KOPT-K1 (cell line): ENCODE data around the gene WASHC4.

Source experiments
- H3K27ac ChIP-seq: fragments of 200-600 bp; sonication (generic); 2 replicates; pipeline ENCODE4 v1.5.1; 2016; ENCODE audit warnings: antibody characterized with exemption, mild to moderate bottlenecking, low read depth, low read length; ENCODE audit not compliant: poor library complexity, severe bottlenecking
- H3K36me3 ChIP-seq: fragments of 200-600 bp; sonication (generic); 2 replicates; pipeline ENCODE4 v1.5.1; 2017; ENCODE audit warnings: antibody characterized with exemption, mild to moderate bottlenecking, low read length, moderate library complexity; ENCODE audit not compliant: insufficient read depth
- H3K9me3 ChIP-seq: fragments of 200-600 bp; sonication (generic); 2 replicates; pipeline ENCODE4 v1.5.1; 2017; ENCODE audit warnings: antibody characterized with exemption, low read length, mild to moderate bottlenecking; ENCODE audit not compliant: insufficient read depth, poor library complexity, severe bottlenecking

The WASHC4 gene

GRCh38 chr12:105202202-105202601, 94.7 kb downstream of the WASHC4 start:
- H3K36me3 ChIP-seq: peaks cover 42% of the 10 kb centered on the region
- no peaks in the 10 kb centered on the region for H3K9me3 ChIP-seq
- no peak overlapping the region for H3K27ac ChIP-seq

GRCh38 chr12:105204127-105204526, 96.6 kb downstream of the WASHC4 start:
- Histone ChIP-seq H3K27ac (no peak overlapping the region), H3K36me3 (peaks cover 45% of the 10 kb centered on the region), H3K9me3 (no peaks in the 10 kb centered on the region)

DNA sequence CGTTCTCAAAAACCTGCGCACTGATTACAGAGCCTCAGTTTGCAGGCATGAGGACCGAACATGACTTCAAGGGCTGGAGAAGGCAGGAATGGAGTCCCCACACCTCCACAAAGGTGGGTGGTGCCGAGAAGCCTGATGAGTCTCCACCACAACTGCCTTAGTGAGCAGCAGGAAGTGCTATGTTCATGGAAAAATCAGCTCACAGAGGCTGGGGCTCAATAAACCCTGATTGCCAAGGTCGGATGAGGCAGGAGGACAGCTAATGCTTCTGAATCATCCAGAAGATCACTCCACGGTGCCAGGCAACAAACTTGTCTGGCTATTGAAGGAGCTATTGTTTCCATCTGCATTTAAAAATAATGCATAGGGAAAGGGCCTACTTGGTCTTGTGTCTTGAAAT, 97.4 kb downstream of the WASHC4 start:
- Histone ChIP-seq H3K9me3 (no peaks in the 10 kb centered on the region), H3K27ac (no peak overlapping the region), H3K36me3 (peaks cover 48% of the 10 kb centered on the region)

GRCh38 chr12:105205322-105206048, 98.0 kb downstream of the WASHC4 start:
- peaks cover 50% of the 10 kb centered on the region for H3K36me3 ChIP-seq
- no peak overlapping the region for H3K27ac ChIP-seq
- H3K9me3 ChIP-seq: no peaks in the 10 kb centered on the region

DNA sequence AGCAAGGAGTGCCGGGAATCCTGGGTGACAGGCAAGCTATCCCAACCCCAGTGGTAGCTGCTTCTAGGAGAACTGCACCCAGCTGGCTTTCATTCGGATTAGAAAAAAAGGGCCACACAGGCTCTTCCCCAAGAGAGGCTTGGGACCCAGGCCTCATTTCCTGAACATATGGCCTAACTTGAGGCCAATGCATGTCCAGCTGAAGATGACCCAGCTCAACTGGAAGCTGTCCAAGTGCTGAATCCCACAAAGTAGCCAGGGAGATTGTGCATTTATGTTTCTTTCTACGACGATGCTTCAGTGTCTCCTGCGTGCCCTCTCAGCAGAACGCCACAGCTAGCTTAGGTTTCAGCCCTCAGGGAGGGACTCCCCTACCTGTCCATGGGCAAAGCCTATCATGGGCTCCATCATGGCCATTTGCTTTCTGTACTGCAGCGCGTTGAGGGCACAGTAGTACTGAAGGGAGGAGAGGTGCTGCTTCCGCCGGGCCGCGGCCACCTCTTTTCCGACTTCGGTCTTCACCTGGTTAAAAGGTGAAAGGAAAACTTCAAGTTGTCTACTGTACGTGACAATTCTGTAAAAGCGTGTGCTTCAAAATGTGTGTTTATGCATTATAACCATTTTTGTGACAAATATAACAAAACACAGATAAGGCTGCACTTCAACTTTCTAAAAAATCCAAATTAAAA, 99.3 kb downstream of the WASHC4 start:
- no peaks in the 10 kb centered on the region for H3K9me3 ChIP-seq
- no peak overlapping the region for H3K27ac ChIP-seq
- peaks cover 55% of the 10 kb centered on the region for H3K36me3 ChIP-seq

DNA sequence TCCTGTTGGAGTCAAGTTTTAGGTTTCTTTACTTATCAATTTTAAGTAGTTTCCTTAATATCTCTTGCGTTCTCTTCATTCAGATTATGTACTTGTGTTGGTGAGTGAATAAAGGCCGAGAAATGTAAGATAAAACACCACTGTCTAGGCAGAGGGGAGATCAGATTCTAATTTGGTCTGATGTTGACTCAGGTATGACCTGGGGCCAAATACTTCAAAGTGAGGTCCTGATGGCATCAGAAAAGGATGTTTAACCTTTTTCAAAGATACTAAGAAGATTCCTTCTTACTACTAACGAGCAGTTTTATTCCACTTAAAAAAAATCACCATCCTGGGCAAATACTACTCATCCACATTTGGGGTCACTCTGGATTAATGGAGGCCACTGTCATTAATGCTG, 101.6 kb downstream of the WASHC4 start:
- Histone ChIP-seq H3K36me3 (peaks cover 54% of the 10 kb centered on the region), H3K9me3 (no peaks in the 10 kb centered on the region), H3K27ac (no peak overlapping the region)

DNA sequence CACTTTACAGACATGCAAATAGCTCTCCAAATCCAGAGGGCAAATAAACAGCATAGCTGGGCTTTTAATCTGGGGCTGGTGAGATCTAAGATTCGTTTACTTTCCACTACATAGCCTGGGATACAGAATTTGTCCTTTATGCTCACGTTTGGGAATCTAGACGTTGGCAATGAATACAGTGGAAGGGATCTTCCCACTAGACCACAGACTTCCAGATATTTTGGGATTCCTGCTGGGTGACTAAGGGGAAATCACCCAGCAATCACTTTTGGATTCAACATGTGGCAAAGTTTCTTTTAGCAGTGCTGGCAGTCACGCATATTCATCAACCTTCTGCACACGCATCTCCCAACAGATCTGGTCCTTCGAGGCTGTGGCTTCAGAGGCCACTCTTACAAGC, 104.9 kb downstream of the WASHC4 start:
- H3K36me3 ChIP-seq: peaks cover 39% of the 10 kb centered on the region
- no peaks in the 10 kb centered on the region for H3K9me3 ChIP-seq
- H3K27ac ChIP-seq: no peak overlapping the region

DNA sequence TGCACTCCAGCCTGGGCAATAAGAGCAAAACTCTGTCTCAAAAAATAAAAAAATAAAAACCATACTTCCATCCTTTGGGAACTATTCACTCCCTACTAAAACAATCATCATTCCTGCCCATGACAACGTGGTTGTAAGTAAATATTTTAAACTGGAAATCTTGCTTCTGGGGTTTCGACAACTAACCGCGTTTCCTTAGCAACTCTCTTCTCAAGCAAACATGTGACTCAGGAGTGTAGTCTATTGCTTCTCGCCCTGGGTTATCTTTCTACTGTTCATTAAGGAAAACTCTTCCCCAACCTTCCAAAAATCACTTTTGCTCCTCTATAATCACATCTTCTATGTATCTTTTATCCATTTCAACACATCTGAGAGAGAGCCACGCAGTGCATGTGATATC, 106.6 kb downstream of the WASHC4 start:
- Histone ChIP-seq H3K9me3 (no peaks in the 10 kb centered on the region), H3K27ac (no peak overlapping the region), H3K36me3 (peaks cover 36% of the 10 kb centered on the region)

DNA sequence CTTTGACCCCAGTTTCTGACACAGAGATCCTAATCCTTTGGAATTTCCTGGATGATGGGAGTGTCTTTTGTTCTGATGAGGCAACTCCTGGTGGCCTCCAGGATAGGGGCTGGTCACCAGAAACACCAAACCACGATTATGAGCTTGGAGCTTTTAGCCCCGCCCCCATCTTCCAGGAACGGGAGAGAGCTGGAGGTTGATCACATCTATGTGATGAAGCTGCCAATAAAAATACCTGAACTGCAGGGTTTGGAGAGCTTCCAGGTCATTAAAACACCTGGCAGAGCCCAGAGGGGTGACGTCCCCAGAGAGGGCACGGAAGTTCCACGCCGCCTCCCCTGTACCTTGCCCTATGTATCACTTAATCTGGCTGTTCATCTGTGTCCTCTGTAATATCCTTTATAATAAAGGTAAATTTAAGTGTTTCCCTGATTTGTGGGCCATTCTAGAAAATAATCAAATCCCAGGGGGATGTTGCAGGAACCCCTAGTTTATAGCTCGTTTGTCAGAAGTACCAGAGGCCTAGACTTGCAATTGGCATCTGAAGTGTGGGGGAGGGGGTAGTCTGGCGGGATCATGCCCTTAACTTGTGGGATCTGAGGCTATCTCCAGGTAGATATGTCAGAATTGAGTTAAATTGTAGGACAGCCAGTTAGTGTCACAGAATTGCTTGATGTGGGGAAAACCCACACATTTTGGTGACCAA, 107.3 kb downstream of the WASHC4 start:
- H3K36me3 ChIP-seq: peaks cover 39% of the 10 kb centered on the region
- H3K9me3 ChIP-seq: no peaks in the 10 kb centered on the region
- H3K27ac ChIP-seq: no peak overlapping the region

- peaks cover 48% of the 10 kb centered on the region for H3K36me3 ChIP-seq
Observed at GRCh38 chr12:105218434-105218833, 110.9 kb downstream of the WASHC4 start.

More at GRCh38 chr12:105218434-105218833, 110.9 kb downstream of the WASHC4 start:
- no peaks in the 10 kb centered on the region for H3K9me3 ChIP-seq
- H3K27ac ChIP-seq: no peak overlapping the region
